B cell (primary cell): ENCODE results near the gene SLC25A21.

ENCODE experiments used
- EZH2 ChIP-seq: IDR thresholded peaks from 2 replicates; pipeline ENCODE4 v1.6.1; 2012; ENCODE audit warnings: borderline replicate concordance, low read depth, mild to moderate bottlenecking, moderate library complexity, low read length; ENCODE audit not compliant: insufficient read depth, poor library complexity, severe bottlenecking
- TF ChIP-seq, protein P1 (sequence below): fragments of 200-600 bp; IDR thresholded peaks from one replicate; pipeline ENCODE4 v1.8.0; 2022; ENCODE audit warnings: antibody characterized with exemption, mild to moderate bottlenecking

DNA sequence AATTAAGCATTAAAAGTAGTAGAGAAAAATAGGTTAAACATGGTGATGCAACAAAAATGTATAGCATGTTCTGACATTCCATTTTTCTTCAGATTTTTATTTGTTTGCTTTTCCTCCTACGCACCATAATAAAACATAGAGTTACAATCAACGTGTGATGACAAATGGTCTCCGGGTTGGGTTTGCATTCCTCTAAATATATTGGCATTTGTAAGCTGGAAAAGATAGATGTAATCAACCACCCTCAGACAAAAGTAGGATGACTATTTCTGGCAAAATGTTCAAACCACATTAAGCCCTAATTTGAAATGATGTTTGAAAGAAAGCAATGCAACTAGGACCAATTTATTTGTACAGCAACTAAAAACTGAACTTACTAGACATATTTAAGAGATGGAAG, 58.4 kb downstream of the SLC25A21 start:
- TF ChIP-seq, protein P1, sequence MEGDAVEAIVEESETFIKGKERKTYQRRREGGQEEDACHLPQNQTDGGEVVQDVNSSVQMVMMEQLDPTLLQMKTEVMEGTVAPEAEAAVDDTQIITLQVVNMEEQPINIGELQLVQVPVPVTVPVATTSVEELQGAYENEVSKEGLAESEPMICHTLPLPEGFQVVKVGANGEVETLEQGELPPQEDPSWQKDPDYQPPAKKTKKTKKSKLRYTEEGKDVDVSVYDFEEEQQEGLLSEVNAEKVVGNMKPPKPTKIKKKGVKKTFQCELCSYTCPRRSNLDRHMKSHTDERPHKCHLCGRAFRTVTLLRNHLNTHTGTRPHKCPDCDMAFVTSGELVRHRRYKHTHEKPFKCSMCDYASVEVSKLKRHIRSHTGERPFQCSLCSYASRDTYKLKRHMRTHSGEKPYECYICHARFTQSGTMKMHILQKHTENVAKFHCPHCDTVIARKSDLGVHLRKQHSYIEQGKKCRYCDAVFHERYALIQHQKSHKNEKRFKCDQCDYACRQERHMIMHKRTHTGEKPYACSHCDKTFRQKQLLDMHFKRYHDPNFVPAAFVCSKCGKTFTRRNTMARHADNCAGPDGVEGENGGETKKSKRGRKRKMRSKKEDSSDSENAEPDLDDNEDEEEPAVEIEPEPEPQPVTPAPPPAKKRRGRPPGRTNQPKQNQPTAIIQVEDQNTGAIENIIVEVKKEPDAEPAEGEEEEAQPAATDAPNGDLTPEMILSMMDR, result no peak
- no peak for TF ChIP-seq EZH2
